Fibroblast of mammary gland (primary cell): Measurements from ENCODE around the gene CYTL1.

Experiments used
- DNase-seq: peaks from one replicate; pipeline ENCODE4 v3.0.0-alpha.2; 2010; ENCODE audit warnings: low read depth
- H3K4me3 ChIP-seq: 2 replicates; pipeline ENCODE4 v1.5.1; 2011; ENCODE audit warnings: low read depth, mild to moderate bottlenecking, low read length, moderate library complexity; ENCODE audit not compliant: control insufficient read depth
- TF ChIP-seq, protein P1 (sequence below): conservative IDR thresholded peaks from 2 replicates; pipeline ENCODE4 v1.5.1; 2011; ENCODE audit warnings: low read depth, low read length, inconsistent platforms; ENCODE audit not compliant: control insufficient read depth, insufficient read depth

The CYTL1 gene

DNA sequence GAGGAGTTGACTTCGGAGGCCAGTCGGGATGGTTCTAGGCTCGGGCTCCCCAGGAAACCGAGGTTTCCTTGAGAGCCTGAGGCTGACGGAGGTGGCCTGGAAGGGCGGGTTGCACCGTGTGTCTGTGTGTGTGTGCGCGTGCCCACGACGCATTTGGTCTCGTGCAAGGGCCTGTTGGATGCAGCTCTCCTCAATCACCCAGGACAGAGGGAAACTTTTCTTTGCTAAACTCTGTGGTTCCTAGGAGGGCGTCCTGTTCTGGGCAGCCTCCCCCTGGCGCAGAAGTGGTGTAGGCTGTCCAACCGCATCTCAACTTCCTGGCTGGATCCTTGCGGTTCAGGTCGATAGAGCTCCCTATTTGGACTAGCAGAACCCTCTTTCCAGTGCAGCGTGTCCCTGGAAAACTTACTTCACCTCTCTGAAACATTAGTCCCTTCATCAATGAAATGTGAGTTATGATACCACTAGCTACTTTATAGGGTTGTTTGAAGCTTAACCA, 33.0 kb upstream of the CYTL1 start:
- no peak overlapping the region for H3K4me3 ChIP-seq
- DNase-seq: no peak
- TF ChIP-seq, protein P1, sequence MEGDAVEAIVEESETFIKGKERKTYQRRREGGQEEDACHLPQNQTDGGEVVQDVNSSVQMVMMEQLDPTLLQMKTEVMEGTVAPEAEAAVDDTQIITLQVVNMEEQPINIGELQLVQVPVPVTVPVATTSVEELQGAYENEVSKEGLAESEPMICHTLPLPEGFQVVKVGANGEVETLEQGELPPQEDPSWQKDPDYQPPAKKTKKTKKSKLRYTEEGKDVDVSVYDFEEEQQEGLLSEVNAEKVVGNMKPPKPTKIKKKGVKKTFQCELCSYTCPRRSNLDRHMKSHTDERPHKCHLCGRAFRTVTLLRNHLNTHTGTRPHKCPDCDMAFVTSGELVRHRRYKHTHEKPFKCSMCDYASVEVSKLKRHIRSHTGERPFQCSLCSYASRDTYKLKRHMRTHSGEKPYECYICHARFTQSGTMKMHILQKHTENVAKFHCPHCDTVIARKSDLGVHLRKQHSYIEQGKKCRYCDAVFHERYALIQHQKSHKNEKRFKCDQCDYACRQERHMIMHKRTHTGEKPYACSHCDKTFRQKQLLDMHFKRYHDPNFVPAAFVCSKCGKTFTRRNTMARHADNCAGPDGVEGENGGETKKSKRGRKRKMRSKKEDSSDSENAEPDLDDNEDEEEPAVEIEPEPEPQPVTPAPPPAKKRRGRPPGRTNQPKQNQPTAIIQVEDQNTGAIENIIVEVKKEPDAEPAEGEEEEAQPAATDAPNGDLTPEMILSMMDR: no peak

DNA sequence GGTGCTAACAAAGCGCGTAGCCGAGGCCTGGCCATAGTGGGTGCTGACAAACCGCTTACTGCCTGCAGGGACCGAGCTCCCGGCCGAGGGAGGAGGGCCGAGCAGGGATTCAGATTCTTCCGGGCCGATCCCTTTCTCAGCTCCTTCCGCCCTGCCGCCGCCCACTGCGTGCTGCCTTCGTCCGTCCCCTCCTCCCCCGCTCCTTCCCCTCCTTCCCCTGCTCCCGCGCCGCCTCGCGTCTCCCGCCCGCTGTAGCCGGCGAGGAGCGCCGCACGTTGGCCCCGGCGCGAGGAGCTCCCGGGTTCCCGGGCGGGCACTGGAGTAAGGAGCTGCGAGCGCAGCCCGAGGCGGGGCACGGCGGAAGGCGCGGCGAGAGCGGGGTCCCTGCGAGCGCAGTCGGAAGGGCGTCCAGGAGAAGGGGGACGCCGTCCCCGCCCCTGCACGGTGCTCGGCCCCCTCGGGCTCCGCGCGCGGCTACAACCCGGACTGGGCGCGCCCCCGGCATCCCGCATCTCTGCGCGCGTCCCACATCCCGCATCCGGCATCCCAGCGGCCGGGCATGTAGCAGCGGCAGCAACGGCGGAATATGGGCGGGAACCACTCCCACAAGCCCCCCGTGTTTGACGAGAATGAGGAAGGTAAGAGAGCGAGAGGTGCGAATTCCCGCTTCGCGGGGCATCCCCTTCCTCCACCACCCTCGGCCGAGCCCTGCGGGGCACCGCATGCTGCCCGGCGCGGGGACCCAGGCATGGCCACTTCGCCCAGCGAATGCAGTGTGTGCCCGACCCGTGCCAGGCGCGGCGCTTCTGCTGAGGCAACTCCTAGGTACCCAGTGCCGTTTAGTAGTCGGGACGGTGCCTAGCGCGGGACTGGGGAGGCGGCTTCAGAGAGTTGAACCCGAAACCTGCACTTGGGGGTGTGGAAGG, 32.3 kb upstream of the CYTL1 start, which contains the start of gene STK32B:
STK32B (plus strand) TSS at position 203 of the 926 bp plus-strand sequence.
- H3K4me3 ChIP-seq: peak within 1 kb of the TSS; percentile 41
- TF ChIP-seq, protein P1: no peak
- peak; percentile 64 for DNase-seq

DNA sequence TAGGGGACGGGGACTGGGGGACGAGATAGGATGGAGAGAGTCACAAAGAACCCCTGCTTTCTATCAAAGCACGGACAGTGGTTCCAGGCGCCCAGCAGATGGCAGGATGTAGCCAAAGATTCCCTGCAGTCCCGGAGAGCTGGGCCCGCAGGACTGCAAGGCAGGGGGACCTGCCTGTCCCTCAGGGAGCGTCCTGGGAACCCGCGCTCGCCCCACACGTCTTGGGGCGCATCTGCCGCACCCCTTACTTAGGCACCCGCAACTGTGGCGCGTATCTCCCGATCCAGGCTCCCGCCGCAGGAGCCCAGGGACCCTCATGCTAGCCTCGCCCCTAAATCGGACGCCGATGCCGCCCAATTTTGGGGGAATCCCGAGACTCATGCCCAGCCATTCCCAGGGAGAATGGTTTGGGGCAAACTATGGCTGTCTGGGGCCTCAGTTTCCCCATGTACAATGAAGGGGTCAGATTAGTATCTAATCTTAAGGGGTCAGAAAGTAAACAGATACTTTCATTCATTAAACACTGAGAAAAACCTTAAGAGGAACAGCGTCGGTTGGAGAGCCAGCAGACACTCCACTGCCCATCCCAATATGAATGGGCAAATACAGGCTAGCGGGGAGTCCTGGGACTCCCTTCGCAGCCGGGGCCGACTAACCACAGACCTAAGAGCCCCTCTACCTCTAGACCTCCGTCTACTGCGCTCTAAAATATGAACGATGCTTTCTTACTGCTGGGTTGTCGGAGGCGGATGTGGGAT, 31.4 kb upstream of the CYTL1 start:
- H3K4me3 ChIP-seq: peak overlapping the region; percentile 41
- TF ChIP-seq, protein P1: peak; percentile 75
- DNase-seq: peak; percentile 77

DNA sequence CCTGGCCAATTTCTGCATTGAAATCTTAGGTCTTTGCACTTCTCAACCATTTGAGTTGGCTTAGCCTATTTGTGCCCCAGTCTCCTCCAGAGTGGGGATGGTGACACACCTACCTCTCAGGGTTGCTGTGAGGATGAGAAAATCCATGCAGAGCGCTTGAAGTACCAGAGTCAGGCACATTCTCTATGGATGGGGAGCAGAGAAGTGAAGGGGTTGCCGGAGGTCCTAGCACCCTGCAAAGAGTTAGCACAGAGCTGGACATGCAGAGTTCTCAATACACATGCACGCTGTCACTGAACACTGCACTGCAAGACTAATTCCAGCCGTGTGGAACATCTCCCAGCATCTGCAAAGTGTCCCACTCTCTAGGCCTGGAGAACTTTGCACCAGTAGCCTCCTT, 29.5 kb upstream of the CYTL1 start:
- no peak for DNase-seq
- H3K4me3 ChIP-seq: no peak overlapping the region
- TF ChIP-seq, protein P1: no peak

- peak; percentile 12 for DNase-seq
- TF ChIP-seq, protein P1: no peak
- no peak overlapping the region for H3K4me3 ChIP-seq
Measured at GRCh38 chr4:5045097-5045496, 25.8 kb upstream of the CYTL1 start.

DNA sequence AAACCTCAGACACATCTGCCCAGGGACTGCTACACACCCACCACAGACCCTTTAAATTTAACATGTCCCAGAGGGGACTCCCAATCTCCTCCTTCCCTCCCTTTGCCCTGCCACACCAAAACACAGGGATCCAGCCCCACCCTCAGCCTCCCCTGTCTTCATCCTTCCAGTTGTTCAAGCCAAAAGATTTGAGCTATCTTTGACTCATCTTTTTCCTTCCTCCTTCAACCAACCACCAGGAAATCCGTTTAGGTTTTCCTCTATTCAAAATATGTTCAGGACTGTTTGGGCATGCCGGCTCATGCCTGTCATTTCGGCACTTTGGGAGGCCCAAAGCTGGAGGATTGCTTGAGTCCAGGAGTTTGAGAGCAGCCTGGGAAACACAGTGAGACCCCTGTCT, 25.1 kb upstream of the CYTL1 start:
- DNase-seq: no peak
- no peak overlapping the region for H3K4me3 ChIP-seq
- TF ChIP-seq, protein P1: no peak
